Measurements from ENCODE around the gene GPANK1.

Gene GPANK1

DNA sequence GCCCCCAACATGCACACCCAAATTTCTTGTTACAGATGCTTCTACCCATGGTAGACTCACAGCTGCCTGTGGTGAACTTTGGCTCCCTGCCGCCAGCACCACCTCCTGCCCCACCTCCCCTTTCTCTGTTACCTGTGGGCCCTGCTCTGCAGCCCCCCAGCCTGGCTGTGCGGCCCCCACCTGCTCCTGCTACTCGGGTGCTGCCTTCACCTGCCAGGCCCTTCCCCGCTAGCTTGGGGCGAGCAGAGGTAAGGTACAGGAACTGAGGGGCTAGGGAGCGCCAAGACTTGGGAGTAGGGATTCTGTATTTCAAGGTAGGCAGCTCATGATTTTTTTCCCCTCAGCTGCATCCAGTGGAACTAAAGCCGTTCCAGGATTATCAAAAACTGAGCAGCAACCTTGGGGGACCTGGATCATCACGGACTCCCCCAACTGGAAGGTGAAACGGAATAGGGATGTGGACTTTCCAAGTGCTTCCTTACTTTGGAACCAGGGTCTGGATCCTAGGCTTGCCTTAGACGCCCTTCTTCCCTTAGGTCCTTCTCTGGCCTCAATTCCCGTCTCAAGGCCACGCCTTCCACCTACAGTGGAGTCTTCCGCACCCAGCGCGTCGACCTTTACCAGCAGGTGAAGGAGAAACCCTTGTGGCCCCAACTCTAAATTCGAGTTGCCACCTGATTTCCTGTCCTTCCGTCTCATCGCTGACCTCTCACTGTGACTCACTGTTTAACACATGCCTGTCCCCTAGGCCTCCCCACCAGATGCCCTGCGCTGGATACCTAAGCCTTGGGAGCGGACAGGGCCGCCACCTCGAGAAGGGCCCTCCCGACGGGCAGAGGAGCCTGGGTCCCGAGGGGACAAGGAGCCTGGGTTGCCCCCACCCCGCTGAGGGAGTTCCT lies 27.9 kb downstream of the GPANK1 start:
- no peak for DNase-seq

GRCh38 chr6:31634969-31635575 lies 29.7 kb downstream of the GPANK1 start:
- no peak for DNase-seq

DNA sequence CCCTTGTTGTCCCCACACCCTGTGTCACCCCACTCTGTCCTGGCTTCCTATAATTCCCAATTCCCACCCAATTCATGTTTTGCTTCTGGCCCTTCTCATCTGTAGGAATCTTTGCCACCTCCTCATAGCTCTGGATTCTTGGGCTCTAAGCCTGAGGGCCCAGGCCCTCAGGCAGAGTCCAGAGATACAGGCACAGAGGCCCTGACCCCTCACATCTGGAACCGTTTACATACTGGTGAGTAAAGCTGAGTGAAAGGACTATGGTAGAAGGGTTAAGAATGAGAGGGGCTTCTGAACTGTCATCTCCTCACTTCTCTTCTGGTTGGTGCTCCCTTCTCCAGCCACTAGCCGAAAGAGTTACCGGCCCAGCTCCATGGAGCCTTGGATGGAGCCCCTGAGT lies 30.7 kb downstream of the GPANK1 start:
- DNase-seq: no peak

GRCh38 chr6:31633447-31633846 lies 31.4 kb downstream of the GPANK1 start:
- DNase-seq: no peak

DNA sequence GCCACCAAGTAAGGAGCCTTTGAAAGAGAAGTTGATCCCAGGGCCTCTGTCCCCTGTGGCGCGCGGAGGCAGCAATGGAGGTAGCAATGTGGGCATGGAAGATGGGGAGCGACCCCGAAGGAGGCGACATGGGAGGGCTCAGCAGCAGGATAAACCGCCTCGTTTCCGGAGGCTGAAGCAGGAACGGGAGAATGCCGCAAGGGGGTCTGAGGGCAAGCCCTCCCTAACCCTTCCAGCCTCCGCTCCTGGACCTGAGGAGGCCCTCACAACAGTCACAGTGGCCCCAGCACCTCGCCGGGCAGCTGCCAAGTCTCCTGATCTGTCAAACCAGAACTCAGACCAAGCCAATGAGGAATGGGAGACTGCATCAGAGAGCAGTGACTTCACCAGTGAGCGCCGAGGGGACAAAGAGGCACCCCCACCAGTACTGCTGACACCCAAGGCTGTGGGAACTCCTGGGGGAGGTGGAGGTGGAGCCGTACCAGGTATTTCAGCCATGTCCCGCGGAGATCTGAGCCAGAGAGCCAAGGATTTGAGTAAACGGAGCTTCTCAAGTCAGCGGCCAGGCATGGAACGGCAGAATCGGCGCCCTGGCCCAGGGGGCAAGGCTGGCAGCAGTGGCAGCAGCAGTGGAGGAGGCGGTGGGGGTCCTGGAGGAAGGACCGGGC lies 32.4 kb downstream of the GPANK1 start:
- DNase-seq: no peak

DNA sequence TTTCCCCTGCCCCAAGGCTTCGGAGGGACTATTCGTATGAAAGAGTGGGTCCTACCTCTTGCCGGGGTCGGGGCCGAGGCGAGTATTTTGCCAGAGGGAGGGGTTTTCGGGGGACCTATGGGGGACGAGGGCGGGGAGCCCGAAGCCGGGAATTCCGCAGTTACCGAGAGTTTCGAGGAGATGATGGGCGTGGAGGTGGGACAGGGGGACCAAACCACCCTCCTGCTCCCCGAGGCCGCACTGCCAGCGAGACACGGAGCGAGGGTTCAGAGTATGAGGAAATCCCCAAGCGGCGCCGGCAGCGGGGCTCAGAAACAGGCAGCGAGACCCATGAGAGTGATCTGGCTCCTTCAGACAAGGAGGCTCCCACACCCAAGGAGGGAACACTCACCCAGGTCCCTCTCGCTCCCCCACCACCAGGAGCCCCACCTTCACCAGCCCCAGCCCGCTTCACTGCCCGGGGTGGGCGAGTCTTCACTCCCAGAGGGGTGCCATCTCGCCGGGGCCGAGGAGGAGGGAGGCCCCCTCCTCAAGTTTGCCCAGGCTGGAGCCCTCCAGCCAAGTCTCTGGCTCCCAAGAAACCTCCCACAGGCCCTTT lies 33.0 kb downstream of the GPANK1 start:
- DNase-seq: no peak

DNA sequence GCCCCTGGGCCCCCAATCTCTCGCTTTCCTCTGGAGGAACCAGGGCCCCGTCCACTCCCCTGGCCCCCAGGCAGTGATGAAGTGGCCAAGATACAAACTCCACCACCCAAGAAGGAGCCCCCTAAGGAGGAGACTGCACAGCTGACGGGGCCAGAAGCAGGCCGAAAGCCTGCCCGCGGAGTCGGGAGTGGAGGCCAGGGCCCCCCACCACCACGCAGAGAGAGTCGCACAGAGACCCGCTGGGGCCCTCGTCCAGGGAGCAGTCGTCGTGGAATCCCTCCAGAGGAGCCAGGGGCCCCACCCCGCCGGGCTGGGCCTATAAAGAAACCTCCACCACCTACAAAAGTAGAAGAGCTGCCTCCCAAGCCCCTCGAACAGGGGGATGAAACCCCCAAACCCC lies 33.6 kb downstream of the GPANK1 start:
- DNase-seq: no peak

DNA sequence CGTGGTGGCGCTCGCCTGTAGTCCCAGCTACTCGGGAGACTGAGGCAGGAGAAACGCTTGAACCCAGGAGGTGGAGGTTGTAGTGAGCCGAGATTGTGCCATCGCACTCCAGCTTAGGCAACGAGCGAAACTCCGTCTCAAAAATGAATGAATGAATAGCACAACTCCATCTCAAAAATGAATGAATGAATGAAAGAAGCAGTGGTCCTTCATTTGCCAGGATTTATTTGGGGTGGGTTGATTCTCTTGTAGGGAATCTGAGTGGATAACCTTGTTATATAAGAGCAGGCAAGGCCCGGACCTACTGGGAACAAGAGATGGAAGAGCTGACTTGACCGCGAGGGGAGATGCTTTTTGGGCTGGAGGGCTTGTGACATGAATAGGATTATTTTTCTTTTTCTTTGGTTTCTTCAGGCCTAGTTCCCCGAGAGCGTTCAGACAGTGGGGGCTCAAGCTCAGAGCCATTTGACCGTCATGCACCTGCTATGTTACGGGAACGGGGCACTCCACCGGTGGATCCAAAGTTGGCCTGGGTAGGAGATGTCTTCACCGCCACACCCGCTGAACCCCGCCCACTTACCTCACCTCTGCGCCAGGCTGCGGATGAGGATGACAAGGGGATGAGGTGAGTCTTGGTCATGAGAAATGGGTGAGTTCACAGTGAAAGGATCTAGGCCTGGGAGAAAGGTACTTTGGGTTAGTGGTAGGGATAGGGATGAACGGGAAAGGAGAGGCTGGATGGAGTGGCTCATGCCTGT lies 34.4 kb downstream of the GPANK1 start:
- DNase-seq: no peak

DNA sequence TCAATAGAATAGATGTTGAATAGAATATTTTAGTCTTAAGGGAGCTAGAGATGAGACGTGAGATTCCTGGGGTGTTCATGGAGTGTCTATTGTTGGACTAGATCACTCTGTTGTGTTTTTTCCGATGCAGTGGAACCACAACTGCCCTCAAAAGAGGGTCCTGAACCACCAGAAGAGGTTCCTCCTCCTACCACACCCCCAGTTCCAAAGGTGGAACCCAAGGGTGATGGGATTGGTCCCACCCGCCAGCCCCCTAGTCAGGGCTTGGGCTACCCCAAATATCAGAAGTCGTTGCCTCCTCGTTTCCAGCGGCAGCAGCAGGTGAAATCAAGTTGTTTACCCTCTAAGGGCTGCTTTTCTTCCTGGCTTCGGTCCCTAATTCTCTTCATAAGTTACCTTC lies 35.8 kb downstream of the GPANK1 start:
- DNase-seq: no peak

GRCh38 chr6:31627690-31628287 lies 37.0 kb downstream of the GPANK1 start:
- DNase-seq: no peak

GRCh38 chr6:31626952-31627351 lies 37.8 kb downstream of the GPANK1 start:
- DNase-seq: no peak

DNA sequence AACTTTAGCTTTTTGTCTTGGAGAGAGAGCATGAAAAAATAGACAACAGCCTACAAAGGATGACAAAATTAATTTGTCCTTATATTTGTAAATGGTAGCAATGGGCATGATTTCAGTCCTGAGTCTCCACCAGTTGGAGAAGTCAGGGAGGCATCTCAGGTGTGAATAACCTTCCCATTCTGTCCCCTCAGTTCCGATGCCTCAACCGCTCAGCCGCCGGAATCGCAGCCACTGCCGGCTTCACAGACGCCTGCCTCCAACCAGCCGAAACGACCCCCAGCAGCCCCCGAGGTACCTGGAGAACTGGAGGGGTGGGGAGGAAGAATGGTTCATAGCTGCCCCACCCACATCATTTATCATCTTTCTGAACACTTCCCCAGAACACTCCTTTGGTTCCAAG lies 40.7 kb downstream of the GPANK1 start:
- no peak for DNase-seq

DNA sequence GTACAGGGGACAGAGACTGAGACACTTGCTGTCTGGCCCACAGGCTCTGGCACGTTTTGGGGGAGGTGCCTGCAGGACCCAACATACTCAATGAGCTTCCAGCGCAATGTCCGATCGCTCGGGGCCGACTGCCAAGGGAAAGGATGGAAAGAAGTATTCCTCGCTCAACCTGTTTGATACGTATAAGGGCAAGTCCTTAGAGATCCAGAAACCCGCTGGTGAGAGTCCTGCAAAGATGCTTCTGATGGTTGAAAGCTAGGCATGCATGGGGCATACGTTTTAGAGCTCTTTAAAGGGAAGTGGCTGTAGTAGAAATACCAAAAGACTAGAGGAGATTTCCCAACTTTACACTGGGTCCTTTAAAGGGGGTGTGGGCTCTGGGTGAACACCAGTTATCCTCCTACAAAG lies 42.1 kb downstream of the GPANK1 start:
- DNase-seq: no peak

- no peak for DNase-seq
Measured at GRCh38 chr6:31621991-31622390, 42.8 kb downstream of the GPANK1 start.

DNA sequence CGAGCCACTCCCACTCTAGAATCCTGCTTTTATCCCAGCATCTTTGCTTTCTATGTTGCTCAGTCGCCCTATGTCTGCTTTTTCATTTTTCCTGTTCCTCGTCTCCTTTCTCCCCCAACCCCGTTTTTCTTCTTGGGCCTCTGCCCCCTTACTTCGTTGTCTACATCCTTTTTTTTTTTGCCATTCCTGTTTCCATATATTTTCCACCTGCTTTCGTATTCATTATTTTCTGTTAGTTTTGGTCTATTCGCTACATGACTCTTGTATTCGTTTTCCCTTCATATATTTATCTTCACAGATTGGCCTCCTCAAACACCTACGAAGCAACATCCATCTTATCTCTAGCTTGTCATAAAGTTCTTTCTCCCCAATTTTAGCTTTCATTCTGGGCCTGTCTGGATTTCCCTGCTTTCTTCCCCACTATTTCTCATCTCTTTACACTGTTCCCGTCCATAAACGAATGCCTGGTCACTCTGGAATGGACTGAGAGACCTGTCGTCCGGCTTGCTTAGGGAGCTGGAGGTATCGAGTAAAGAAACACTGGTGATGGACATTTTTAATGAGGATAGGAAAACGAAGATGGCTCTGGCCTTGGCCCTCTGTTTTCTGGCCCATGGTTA lies 43.4 kb downstream of the GPANK1 start:
- DNase-seq: no peak

GRCh38 chr6:31620586-31621319 lies 44.0 kb downstream of the GPANK1 start, which contains the start of gene PRRC2A:
TSS of gene PRRC2A (plus strand) at chr6:31620715. CDS start at chr6:31622790, 2,075 bp downstream.
- DNase-seq: peak; percentile 96 to 97

DNA sequence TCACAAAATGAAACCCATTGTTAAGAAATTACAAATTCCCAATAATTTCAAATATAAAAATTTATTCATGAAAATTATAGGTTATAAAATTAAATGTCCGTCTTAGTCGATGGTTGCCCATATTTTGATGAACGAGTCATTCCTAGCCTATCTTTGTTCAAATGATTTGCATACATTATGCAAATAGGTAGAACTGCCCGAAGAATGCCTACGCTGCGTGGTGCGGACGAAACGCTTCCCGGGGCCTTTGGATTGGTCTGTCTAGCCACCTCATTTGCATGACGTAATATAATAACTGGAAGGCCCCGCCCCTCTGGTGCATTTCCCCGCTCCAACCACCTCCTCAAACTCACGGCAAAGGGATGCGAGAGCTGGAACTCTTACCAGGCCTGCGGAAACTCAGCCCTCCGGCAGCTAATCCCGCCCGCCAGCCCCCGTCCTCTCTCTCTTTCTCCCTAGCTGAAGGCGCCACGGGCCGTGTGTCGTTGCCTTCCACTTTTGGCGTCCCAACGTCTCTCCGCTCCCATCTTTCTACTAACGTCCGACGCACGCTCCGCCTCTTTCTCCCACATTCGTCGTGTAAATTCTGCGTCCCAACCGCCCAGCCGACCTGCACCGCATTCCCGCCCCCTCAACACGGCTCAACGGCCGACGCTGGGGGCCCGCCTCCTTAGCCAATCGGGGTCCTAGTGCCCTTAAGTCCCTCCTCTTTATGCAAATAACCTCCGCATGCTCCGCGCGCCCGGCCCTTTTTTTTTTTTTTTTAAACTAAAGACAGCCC lies 44.8 kb downstream of the GPANK1 start:
- DNase-seq: peak; percentile 91 to 97

DNA sequence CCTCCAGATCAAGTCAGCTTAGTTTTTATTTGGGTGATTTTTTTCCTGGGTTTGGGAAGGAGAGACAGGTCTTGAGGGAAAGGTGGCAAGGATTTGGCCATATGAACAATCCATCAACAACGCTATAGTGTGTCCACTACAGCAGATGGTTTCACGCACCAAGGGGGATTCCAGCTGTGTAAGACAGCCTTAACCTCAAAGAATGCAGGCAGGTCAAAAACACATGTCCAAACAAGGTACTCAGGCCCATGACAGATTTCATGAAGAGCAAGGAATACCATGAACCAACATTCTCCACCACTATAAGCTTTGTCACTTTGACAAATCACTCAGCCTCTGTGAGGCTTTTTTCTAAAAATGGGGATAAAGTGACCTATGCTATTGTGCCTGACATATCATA lies 47.8 kb downstream of the GPANK1 start:
- DNase-seq: no peak

- DNase-seq: no peak
Measured at GRCh38 chr6:31615748-31616147, 49.0 kb downstream of the GPANK1 start.
